ENCODE measurements around the gene ALDH1L2. TPM values are rescaled to one million over a fixed set of nuclear protein-coding genes. Genes with fewer than 3 reads are reported as not detected.

Gene ALDH1L2
- total RNA-seq, 1 donor from 2014 or later, result 9.7 TPM

DNA sequence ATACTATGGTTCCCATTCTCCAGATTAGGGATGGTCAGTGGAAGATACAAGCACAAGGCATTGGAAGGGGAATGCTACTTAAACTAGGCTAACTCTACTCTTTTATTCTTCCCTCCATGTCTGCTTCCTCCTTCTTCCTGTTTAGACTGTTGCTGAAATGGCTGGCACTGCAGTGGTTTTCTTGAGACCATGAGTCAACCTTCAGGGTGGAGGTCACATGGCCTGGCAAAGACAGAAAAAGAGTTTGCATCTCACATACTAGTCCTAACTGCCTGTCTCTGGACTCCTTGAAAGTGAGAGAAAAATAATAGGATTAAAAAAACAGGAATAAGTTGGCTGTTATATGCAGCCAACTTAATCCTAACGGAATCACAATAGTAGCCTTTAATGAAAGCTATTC lies 37.0 kb downstream of the ALDH1L2 start:
- TF ChIP-seq CTCF (IDR thresholded peaks at IDR 0.05), result no peak
- Histone ChIP-seq H3K9me3 (no peaks in the 10 kb centered on the region), H3K4me3 (no peak overlapping the region), H3K27me3 (ENCODE audit: low read depth) (no peaks in the 10 kb centered on the region), H3K27ac (no peak overlapping the region), H3K36me3 (no peaks in the 10 kb centered on the region), H3K4me1 (no peaks in the 10 kb centered on the region)
- intact Hi-C loops (cut with DNase I), result no loop called here
- no peak for DNase-seq
- ATAC-seq, result no peak

DNA sequence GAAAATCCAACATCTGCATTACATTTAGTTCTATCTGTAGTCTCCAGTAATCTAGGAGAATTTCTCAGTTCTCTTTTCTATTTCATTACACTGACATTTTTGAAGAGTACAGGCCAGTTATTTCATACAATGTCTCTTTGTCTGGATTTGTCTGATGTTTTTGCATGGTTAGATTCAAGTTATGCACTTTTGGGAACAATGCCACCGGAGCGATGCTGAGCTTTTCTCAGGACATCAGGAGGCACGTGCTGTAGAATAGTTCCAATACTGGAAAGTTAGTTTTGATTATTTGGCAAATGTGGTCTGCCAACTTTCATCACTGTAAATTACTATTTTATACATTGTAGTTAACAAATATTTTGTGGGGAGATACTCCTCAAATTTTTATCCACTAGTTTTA lies 43.1 kb downstream of the ALDH1L2 start:
- ATAC-seq (no peak), DNase-seq (no peak)
- no peaks in the 10 kb centered on the region for H3K4me1 ChIP-seq
- intact Hi-C loops (cut with DNase I), result no loop called here
- no peaks in the 10 kb centered on the region for H3K27me3 ChIP-seq (ENCODE audit: low read depth)
- no peaks in the 10 kb centered on the region for H3K36me3 ChIP-seq
- H3K4me3 ChIP-seq, result no peak overlapping the region
- no peaks in the 10 kb centered on the region for H3K9me3 ChIP-seq
- TF ChIP-seq CTCF (IDR thresholded peaks at IDR 0.05), result no peak
- no peak overlapping the region for H3K27ac ChIP-seq

DNA sequence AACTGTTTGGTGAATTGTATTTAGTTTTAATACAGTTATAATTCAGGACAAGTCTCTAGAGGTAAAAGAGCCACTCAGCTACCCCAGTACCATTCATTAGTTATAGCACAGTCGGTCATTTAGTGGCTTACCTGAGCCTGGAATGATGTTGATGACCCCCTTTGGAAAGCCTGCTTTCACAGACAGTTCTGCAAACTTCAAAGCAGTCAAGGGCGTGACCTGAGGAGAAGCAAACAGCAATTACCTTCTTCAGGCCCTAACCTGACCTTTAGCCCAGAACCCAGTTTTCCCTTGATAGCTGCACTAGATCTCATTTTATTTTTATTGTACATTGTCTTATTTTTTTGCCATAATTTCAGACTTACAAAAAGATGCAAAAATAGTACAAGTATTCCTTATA lies 43.8 kb downstream of the ALDH1L2 start:
- intact Hi-C loops (cut with DNase I), result no loop called here
- no peak for ATAC-seq
- no peak overlapping the region for H3K27ac ChIP-seq
- no peak for TF ChIP-seq CTCF (IDR thresholded peaks at IDR 0.05)
- no peak overlapping the region for H3K4me3 ChIP-seq
- H3K9me3 ChIP-seq, result no peaks in the 10 kb centered on the region
- no peaks in the 10 kb centered on the region for H3K4me1 ChIP-seq
- no peaks in the 10 kb centered on the region for H3K27me3 ChIP-seq (ENCODE audit: low read depth)
- DNase-seq, result no peak
- no peaks in the 10 kb centered on the region for H3K36me3 ChIP-seq

DNA sequence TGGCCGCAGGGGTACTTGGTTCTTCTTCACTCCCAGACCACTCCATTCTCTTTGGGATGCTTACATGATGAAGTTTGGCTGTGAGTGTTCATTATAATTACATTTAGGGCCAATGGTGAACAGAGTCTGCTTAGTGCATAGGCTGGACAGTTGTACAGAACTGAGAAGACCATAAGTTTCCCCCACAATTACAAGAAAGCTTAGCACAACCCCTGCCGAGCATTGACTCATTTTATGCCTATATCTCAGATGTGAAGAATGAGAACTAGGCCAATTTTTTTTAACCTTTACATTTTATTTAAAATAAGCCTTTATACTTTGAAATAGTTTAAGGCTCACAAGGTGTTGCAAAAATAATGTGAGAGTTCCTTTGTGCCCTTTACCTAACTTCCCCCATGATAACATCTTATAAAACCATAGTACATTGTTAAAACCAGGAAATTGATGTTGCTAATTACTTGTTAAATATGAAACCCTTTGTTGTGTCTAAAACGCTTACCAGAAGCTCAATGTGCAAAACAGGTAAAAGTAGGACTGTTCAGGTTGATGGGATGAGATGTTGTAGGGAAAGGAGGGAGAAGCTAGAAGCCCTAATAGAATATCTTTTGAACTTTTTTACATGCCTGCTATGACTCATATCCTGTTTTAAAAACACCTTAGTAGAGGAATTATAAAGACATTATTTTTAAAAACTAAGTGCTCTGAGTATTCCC lies 47.2 kb downstream of the ALDH1L2 start:
- H3K9me3 ChIP-seq, result no peaks in the 10 kb centered on the region
- H3K4me1 ChIP-seq, result no peaks in the 10 kb centered on the region
- no peak overlapping the region for H3K4me3 ChIP-seq
- H3K36me3 ChIP-seq, result no peaks in the 10 kb centered on the region
- TF ChIP-seq CTCF (IDR thresholded peaks at IDR 0.05), result no peak
- DNase-seq (no peak), ATAC-seq (no peak)
- no peaks in the 10 kb centered on the region for H3K27me3 ChIP-seq (ENCODE audit: low read depth)
- no peak overlapping the region for H3K27ac ChIP-seq
- intact Hi-C loops (cut with DNase I), result no loop called here

DNA sequence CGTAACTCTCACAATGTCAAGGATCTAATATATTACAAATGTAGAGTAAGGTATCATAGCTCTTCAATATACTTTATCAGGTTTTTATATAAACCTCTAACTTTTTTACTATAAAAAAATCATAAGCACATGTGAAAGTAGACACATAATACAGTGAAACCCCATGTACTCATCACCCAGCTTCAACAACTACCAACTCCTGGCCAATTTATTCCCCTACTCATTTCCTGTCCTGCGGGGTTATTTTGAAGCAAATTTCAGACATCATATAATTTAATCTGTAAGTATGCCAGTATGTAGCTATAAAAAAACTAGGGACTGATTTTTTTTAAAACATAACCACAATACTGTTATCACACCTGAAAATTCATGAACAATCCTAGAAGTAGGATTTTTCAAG lies 50.4 kb downstream of the ALDH1L2 start:
- H3K36me3 ChIP-seq, result no peaks in the 10 kb centered on the region
- no peaks in the 10 kb centered on the region for H3K9me3 ChIP-seq
- H3K27ac ChIP-seq, result no peak overlapping the region
- no peaks in the 10 kb centered on the region for H3K4me1 ChIP-seq
- no peak for ATAC-seq
- H3K4me3 ChIP-seq, result no peak overlapping the region
- no peak for DNase-seq
- TF ChIP-seq CTCF (IDR thresholded peaks at IDR 0.05), result no peak
- no peaks in the 10 kb centered on the region for H3K27me3 ChIP-seq (ENCODE audit: low read depth)
- intact Hi-C loops (cut with DNase I), result no loop called here
